Activated CD8-positive, alpha-beta memory T cell treated with anti-CD3 and anti-CD28 coated beads, Interleukin-2, amount 50 U/mL, for 48 hours (primary cell): ENCODE results near the gene IFNL4.
A peak's percentile ranks its signal among the peaks of the same experiment; 100 is the strongest.
"Not testable (repeated sequence)": the region's sequence is repeated elsewhere in the genome, so short reads cannot be mapped to it uniquely, and the experiment has no call there.

Source experiments
- DNase-seq: peaks from one replicate; pipeline ENCODE4 v3.0.0-alpha.2; 2020

IFNL4 gene

GRCh38 chr19:39254531-39255345, 6.1 kb upstream of the IFNL4 start:
- DNase-seq = no peak

DNA sequence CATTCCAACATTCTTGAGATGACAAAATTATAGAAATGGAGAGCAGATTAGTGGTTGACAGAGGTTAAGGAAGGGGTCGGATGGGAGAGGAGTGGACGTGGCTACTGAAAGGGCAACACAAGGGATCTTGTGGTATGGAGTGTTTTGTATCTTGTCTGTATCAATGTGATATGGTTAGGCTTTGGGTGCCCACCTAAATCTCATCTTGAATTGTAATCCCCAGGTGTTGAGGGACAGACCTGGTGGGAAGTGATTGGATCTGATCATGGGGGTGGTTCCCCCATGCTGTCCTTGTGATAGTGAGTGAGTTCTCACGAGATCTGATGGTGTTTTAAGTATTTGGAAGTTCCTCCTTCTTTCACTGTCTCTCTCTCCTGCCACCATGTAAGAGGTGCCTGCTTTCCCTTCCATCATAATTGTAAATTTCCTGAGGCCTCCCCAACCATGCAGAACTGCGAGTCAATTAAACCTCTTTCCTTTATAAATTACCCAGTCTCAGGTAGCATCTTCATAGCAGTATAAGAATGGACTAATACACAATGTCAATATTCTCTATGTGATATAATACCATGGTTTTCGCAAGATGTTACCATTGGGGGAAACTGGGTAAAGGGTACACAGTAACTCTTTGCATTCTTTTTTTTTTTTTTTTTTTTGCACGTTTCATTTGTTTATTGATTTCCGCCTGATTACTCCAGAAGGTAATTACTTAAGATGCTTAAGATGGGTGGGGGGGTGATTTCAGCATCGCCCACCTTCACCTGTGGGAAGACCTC, 4.9 kb upstream of the IFNL4 start:
- no peak for DNase-seq

DNA sequence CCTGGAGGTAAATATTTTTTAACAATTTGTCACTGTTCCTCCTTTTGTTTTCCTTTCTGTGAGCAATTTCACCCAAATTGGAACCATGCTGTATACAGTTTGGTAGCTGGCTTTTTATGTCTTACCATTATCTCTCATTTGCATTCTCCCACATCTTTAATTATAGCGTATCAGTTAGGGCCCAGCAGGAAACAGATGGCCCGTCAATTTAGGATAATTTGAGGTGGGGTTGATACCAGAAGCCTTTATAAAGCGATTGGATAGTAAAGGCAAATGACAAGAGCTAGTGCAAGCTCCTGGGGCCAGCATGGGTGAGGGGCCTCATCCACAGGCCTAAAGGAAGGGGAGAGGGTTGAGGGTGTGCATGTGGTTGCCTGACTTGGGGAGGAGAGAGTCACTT, 3.8 kb upstream of the IFNL4 start:
- DNase-seq = no peak

GRCh38 chr19:39251846-39252245, 3.2 kb upstream of the IFNL4 start:
- DNase-seq = no peak

- DNase-seq = no peak
Measured at GRCh38 chr19:39251081-39251480, 2.4 kb upstream of the IFNL4 start.

GRCh38 chr19:39247701-39248664, 673 bp downstream of the IFNL4 start:
- no peak for DNase-seq

DNA sequence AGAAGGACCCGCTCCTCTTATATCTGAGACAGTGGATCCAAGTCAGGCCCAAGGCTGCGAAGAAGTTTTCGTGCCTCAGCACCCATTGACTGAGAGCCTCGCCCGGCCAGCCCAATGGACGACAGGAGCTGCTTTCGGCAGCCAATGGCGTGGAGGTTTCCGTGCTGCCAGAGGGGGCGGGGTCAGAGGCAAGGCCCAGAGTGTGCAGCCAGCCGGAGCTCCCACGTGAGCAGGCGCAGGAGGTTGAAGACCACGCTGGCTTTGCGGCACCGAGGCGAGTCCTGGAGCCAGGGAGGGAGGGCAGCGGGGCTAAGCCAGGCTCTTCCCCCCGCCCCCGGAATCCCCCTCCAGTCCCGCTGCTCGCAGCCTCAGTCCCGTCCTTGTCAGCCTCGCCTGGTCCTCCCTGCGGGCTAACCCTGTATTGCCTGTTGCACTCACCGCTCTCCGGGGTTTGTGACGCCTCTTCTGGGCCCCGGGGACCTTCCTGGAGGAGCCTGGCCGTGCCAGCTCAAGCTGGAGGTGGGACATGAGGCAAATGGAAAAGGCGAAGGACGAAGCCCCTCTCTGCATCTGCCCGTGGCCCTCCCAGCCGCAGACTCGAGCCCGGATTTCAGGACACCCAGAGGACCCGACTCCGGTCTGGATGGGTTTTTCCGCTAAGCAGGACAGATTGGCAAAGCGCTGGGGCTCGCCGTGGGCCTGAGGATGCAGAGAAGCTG, 1.5 kb downstream of the IFNL4 start:
- DNase-seq = peak; percentile 69

DNA sequence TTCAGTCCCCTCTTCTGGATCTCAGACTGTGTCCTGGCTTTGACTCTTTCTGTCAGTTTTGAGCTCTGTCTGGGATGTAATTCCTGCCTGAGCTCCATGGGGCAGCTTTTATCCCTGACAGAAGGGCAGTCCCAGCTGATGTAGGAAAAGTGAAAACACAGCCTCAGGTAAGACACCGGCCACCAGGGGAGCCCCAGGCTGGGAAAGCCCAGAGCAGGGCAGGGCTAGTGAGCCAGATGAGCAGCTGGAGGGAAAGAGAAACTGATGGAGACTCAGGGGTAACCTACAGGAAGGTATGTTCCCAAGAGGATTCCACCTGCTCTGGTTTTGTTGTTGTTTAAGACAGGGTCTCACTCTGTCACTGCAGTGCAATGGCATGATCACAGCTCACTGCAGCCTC, 3.5 kb downstream of the IFNL4 start:
- DNase-seq = not testable (repeated sequence)

DNA sequence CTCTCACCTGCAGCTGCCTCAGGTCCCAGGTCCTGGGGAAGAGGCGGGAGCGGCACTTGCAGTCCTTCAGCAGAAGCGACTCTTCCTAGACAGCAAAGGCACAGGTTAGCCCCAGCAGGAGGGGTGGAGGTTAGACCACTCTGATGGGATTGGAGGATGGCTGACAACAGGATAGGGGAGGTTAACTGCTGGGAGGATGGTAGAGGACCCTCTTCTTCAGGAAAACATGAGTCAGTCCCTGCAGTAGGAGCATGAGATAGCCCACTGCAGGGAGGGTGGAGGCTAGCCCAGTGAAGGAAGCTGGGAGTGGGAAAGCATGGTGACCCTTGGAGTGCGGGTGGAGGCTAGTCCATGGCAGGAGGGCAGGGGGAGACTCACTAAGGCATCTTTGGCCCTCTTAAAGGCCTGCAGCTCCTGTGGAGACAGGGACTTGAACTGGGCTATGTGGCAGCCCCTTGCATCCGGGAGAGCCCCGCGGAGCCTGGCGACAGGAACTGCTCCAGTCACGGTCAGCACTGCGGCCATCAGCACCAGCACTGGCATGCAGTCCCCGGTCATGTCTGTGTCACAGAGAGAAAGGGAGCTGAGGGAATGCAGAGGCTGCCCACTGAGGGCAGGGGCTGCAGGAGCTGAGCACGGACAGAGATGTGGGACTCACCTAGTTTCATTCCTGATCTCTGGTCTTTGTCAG, 4.1 kb downstream of the IFNL4 start, which contains the start of gene IFNL3:
Gene IFNL3, minus strand, starts transcription at position 597 of the 691 bp plus-strand sequence. Its CDS starts 39 bp downstream, at position 558.
- DNase-seq = not testable (repeated sequence)

DNA sequence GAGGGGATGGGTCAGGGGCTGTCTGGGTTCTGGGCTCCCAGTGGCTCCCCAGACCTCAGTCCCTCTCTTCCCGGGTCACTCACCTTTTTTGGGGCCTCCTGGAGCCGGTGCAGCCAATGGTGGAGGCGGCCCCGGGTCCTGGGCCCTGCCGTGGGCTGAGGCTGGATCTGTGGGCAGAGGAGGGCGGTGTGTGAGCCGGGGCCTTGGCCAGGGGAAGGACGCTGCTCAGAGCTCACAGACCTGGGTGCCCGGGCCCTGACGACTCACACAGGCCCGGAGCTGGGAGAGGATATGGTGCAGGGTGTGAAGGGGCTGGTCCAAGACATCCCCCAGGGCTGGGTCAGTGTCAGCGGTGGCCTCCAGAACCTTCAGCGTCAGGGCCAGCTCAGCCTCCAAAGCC, 4.9 kb downstream of the IFNL4 start:
- DNase-seq = not testable (repeated sequence)

DNA sequence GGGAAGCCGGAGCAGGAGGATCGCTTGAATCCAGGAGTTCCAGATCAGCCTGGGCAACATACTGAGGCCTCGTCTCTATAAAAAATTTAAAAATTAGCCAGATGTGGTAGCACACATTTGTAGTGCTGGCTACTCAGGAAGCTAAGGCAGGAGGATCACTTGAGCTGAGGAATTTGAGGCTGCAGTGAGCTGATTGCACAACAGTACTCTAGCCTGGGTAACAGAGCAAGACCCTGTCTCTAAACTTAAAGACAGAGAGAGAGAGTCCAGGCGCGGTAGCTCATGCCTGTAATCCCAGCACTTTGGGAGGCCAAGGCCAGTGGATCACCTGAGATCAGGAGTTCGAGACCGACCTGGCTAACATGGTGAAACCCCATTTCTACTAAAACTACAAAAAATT, 8.2 kb downstream of the IFNL4 start:
- no peak for DNase-seq

- DNase-seq = no peak
Measured at GRCh38 chr19:39238944-39239343, 9.7 kb downstream of the IFNL4 start.

DNA sequence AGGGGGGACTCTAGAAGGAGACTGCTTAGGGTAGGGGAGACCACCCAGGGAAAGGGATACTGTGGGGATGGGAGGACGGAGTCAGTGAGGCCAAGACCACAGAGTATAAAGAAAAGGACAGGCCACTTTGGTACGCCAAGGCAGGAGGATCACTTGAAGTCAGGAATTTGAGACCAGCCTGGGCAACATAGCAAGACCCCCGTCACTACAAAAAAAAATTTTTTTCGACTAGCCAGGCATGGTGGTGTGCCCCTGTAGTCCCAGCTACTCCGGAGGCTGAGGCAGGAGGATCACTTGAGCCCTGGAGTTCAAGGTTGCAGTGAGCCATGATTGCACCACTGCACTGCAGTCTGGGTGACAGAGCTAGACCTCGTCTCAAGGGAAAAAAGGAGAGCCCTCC, 10.4 kb downstream of the IFNL4 start:
- no peak for DNase-seq

GRCh38 chr19:39237200-39238184, 11.2 kb downstream of the IFNL4 start:
- DNase-seq = peak; percentile 76

DNA sequence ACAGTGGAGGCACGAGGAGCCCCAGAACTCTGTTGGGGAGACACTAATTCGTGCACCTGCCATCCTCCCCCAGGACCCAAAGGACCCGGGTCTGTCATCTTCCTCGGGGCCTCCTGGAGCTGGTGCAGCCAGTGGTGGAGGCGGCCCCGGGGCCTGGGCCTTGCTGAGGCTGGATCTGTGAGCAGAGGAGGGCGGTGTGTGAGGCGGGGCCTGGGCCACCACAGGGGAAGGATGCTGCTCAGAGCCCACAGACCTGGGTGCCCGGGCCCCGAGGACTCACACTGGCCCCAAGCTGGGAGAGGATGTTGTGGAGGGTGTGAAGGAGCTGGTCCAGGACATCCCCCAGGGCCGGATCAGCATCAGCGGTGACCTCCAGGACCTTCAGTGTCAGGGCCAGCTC, 12.1 kb downstream of the IFNL4 start:
- peak; percentile 64 for DNase-seq

- DNase-seq = no peak
Measured at GRCh38 chr19:39232708-39233107, 15.9 kb downstream of the IFNL4 start.

- no peak for DNase-seq
Measured at GRCh38 chr19:39230096-39230764, 18.4 kb downstream of the IFNL4 start.

DNA sequence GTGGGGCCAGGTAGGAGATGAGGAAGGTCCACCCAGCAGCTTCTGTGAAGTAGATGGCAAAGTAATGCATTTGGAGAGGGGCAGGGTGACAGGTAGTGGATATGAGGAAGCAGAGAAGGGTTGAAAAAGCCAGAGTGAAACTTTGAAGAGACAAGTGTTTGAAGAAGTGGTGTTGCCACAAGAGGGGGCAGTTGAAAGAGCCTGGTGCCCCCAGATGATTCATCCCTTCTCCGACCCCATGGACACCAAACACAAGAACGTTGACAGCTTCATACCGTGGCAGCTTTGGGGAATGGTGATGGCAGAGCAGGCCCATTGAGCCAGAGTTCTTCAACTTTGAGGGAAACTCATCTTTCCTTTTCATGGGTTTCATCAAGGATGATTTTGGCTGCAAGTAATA, 23.7 kb downstream of the IFNL4 start:
- DNase-seq = no peak

DNA sequence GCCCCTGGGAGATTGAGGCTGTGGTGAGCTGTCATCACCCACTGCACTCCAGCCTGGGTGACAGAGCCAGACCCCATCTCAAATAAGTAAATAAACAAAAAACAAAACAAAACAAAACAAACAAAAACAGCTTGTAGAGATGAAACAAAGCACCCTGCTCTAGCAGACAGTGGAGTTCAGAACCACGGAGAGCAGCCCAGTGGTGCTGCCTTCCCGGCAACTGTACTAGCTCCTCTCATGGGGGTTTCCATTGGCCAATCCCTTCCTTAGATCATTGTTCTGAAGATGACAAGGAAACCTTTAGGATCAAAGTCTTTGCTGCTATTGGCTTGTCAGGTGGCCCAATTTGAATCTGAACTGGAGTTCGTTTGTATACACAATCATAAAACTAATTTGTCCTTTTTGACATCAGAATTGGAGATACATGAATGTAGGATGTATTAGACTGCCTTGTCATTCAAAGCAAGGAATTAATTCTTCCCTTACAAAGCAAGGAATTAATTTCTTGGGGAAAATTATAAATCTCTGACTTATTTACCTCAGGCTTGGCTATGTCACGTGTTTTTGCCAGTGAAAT, 24.9 kb downstream of the IFNL4 start:
- no peak for DNase-seq
